OCI-LY1 (cell line): ENCODE measurements around the gene ACOX1.

ENCODE experiments used
- H2AFZ ChIP-seq: fragments of 200-600 bp; sonication (generic), shearing (Covaris generic); 2 replicates; pipeline ENCODE4 v1.6.0; 2014; ENCODE audit warnings: antibody characterized with exemption, mild to moderate bottlenecking, low read length
- H3F3A ChIP-seq: fragments of 200-600 bp; sonication (generic), shearing (Covaris generic); 2 replicates; pipeline ENCODE4 v1.6.0; 2014; ENCODE audit warnings: mild to moderate bottlenecking, antibody characterized with exemption, low read length, moderate library complexity; ENCODE audit not compliant: insufficient read depth
- H3K27ac ChIP-seq: fragments of 200-600 bp; sonication (generic); 2 replicates; pipeline ENCODE4 v1.5.1; 2014; ENCODE audit warnings: low read length, mixed run types, mild to moderate bottlenecking, low read depth; ENCODE audit not compliant: poor library complexity, severe bottlenecking
- H3K27me3 ChIP-seq: fragments of 200-600 bp; sonication (generic); 2 replicates; pipeline ENCODE4 v1.6.0; 2014; ENCODE audit warnings: antibody characterized with exemption, mild to moderate bottlenecking, low read length, moderate library complexity; ENCODE audit not compliant: insufficient read depth
- H3K36me3 ChIP-seq: fragments of 200-600 bp; sonication (generic); 2 replicates; pipeline ENCODE4 v1.6.1; 2014; ENCODE audit warnings: mild to moderate bottlenecking, antibody characterized with exemption, low read length, moderate library complexity, mixed read lengths; ENCODE audit not compliant: insufficient read depth
- H3K4me1 ChIP-seq: fragments of 200-600 bp; sonication (generic); 2 replicates; pipeline ENCODE4 v1.5.1; 2014; ENCODE audit warnings: mild to moderate bottlenecking, low read length, moderate library complexity; ENCODE audit not compliant: insufficient read depth, severe bottlenecking
- H3K4me2 ChIP-seq: fragments of 200-600 bp; sonication (generic), shearing (Covaris generic); 2 replicates; pipeline ENCODE4 v1.6.1; 2014; ENCODE audit warnings: low read length
- H3K4me3 ChIP-seq: fragments of 200-600 bp; sonication (generic); 2 replicates; pipeline ENCODE4 v1.5.1; 2014; ENCODE audit warnings: low read length, low read depth, mild to moderate bottlenecking, mixed read lengths; ENCODE audit not compliant: poor library complexity, severe bottlenecking
- H3K79me2 ChIP-seq: fragments of 200-600 bp; shearing (Covaris generic); 2 replicates; pipeline ENCODE4 v1.6.1; 2016; ENCODE audit warnings: mixed run types, low read length, mixed read lengths; ENCODE audit not compliant: insufficient read depth
- H3K9ac ChIP-seq: fragments of 200-600 bp; sonication (generic), shearing (Covaris generic); 2 replicates; pipeline ENCODE4 v1.6.1; 2014; ENCODE audit warnings: mild to moderate bottlenecking, low read length, mixed read lengths
- H3K9me2 ChIP-seq: fragments of 200-600 bp; sonication (generic), shearing (Covaris generic); 2 replicates; pipeline ENCODE4 v1.6.1; 2014; ENCODE audit warnings: low read depth, mild to moderate bottlenecking, low read length, mixed read lengths
- H3K9me3 ChIP-seq: fragments of 200-600 bp; shearing (Covaris generic); 2 replicates; pipeline ENCODE4 v1.6.1; 2014; ENCODE audit warnings: low read length, mixed read lengths
- H4K20me1 ChIP-seq: fragments of 200-600 bp; sonication (generic), shearing (Covaris generic); 2 replicates; pipeline ENCODE4 v1.6.0; 2016; ENCODE audit warnings: mild to moderate bottlenecking, low read length; ENCODE audit not compliant: insufficient read depth
- CTCF ChIP-seq: fragments of 200-600 bp; sonication (generic), shearing (Covaris generic); IDR thresholded peaks from 2 replicates; pipeline ENCODE4 v1.5.1; 2017; ENCODE audit warnings: mild to moderate bottlenecking, antibody characterized with exemption, low read length, moderate library complexity, mixed read lengths
- EZH2 ChIP-seq: fragments of 200-600 bp; sonication (generic), shearing (Covaris generic); IDR thresholded peaks from 2 replicates; pipeline ENCODE4 v1.8.0; 2017; ENCODE audit warnings: borderline replicate concordance, mixed run types, mild to moderate bottlenecking, antibody characterized with exemption, low read length, moderate library complexity, mixed read lengths

The ACOX1 gene

DNA sequence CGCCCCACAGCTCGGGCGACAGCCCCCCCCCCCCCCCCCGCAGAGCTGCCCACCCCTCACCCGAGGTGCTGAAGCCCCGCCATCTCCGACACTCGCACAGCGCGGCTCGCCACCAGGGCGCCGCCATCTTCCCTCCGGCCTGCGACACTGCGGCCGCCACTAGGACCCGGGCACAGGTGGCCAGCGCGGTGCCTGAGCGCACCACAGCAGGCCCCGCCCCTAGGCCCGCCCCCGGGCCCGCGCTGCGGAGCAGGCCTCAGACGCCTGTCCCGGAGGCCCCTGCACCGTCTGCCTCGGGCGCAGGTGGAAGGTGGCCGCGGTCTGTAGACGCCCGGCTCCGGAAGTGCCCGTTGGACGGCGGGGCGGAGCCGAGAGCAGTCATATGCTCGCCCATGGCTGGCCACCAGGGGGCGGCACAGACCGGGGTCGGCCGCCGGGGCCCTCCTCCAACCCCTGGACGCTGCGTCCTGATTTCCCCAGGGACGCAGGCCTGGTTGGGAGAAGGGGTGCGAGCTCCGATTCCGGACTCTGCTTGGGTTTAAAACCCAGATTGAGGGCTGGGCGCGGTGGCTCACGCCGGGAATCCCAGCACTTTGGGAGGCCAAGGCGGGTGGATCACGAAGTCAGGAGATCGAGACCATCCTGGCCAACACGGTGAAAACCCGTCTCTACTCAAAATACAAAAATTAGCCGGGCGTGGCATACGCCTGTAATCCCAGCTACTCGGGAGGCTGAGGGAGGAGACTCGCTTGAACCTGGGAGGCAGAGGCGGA is 74.0 kb downstream of the ACOX1 start, which contains the start of gene MRPL38:
Gene MRPL38, minus strand, starts transcription at position 136 of the 773 bp plus-strand sequence. Its CDS starts 9 bp downstream, at position 127.
- Histone ChIP-seq H2AFZ (no peak within 1 kb of the TSS), H3K4me1 (peaks cover 44% of the 10 kb centered on the region), H3K79me2 (peaks cover 5% of the 10 kb centered on the region; the same call in 1 of the 2 replicates), H3K9me2 (no peaks in the 10 kb centered on the region), H3K4me3 (peak within 1 kb of the TSS; percentile 96), H3K27ac (peak within 1 kb of the TSS; percentile 79), H3K9me3 (no peaks in the 10 kb centered on the region), H3K36me3 (peaks cover 31% of the 10 kb centered on the region), H3K4me2 (peak within 1 kb of the TSS; percentile 98), H3K27me3 (no peaks in the 10 kb centered on the region), H3K9ac (peak within 1 kb of the TSS; percentile 92), H3F3A (0 out of 2 replicates have a peak, but pooled peaks cover 7% of the 10 kb centered on the region), H4K20me1 (no peaks in the 10 kb centered on the region)
- TF ChIP-seq CTCF (peak; percentile 92), EZH2 (no peak)

GRCh38 chr17:75902406-75902805 is 76.6 kb downstream of the ACOX1 start:
- Histone ChIP-seq H3K79me2 (peaks cover 5% of the 10 kb centered on the region; the same call in 1 of the 2 replicates), H3K9me2 (no peaks in the 10 kb centered on the region), H3K4me3 (no peak overlapping the region), H4K20me1 (no peaks in the 10 kb centered on the region), H2AFZ (no peak overlapping the region), H3K9me3 (no peaks in the 10 kb centered on the region), H3K27me3 (no peaks in the 10 kb centered on the region), H3F3A (0 out of 2 replicates have a peak, but pooled peaks cover 4% of the 10 kb centered on the region), H3K4me2 (no peak overlapping the region), H3K4me1 (peaks cover 28% of the 10 kb centered on the region), H3K9ac (no peak overlapping the region), H3K36me3 (peaks cover 42% of the 10 kb centered on the region), H3K27ac (no peak overlapping the region)
- TF ChIP-seq CTCF (no peak), EZH2 (no peak)

- peaks cover 42% of the 10 kb centered on the region for H3K36me3 ChIP-seq
- TF ChIP-seq CTCF (no peak), EZH2 (no peak)
Observed at GRCh38 chr17:75901727-75902126, 77.2 kb downstream of the ACOX1 start.

More at GRCh38 chr17:75901727-75902126, 77.2 kb downstream of the ACOX1 start:
- H3K4me1 ChIP-seq: peaks cover 33% of the 10 kb centered on the region
- H3K9ac ChIP-seq: no peak overlapping the region
- no peaks in the 10 kb centered on the region for H4K20me1 ChIP-seq
- peaks cover 5% of the 10 kb centered on the region; the same call in 1 of the 2 replicates for H3K79me2 ChIP-seq
- no peak overlapping the region for H3K27ac ChIP-seq
- H3F3A ChIP-seq: 0 out of 2 replicates have a peak, but pooled peaks cover 4% of the 10 kb centered on the region
- no peak overlapping the region for H2AFZ ChIP-seq
- no peak overlapping the region for H3K4me2 ChIP-seq
- H3K9me3 ChIP-seq: no peaks in the 10 kb centered on the region
- no peaks in the 10 kb centered on the region for H3K9me2 ChIP-seq
- H3K27me3 ChIP-seq: no peaks in the 10 kb centered on the region
- no peak overlapping the region for H3K4me3 ChIP-seq
